ENCODE measurements around the gene KIF21B. TPM values are rescaled to one million over a fixed set of nuclear protein-coding genes. Genes with fewer than 3 reads are reported as not detected.

KIF21B gene
- total and polyA plus RNA-seq, 2 of the 8 experiments (the other 6 are each of a cell fraction or from before 2014, with no cell fraction given): 10.8 to 26.5 TPM

- CTCF ChIA-PET (ENCODE audit: partially characterized antibody): interaction anchor here (0.7 to 28.5 kb wide), 6 partner anchors 9 to 146 kb away, joined by 3 to 640 read pairs (median 4); no protein-coding TSS in a partner anchor
- no peak for DNase-seq (ENCODE audit: low read depth in 1 of 2, low spot score in 2 of 2)
- no peak overlapping the region for H3K23ac ChIP-seq (ENCODE audit: insufficient read length)
- H3K4me2 ChIP-seq (ENCODE audit: insufficient read depth in 1 of 2, low read depth in 2 of 2, low read length in 2 of 2): no peak overlapping the region
- no peak overlapping the region for H4K91ac ChIP-seq (replicated peaks; ENCODE audit: insufficient read length, low read length)
- H2AK5ac ChIP-seq (ENCODE audit: low read depth, low read length): no peak overlapping the region
- no peak overlapping the region for H4K5ac ChIP-seq (ENCODE audit: insufficient read length, low read depth, low read length)
- no peaks in the 10 kb centered on the region for H3K79me1 ChIP-seq (ENCODE audit: low read depth, low read length)
- H3K56ac ChIP-seq (replicated peaks; ENCODE audit: insufficient read length, low read depth, low read length): no peak overlapping the region
- no peaks in the 10 kb centered on the region for H4K20me1 ChIP-seq (replicated peaks in 1 of 2; ENCODE audit: control insufficient read depth in 1 of 2, insufficient read depth in 2 of 2, low read length in 2 of 2)
- no peak overlapping the region for H3K4ac ChIP-seq (replicated peaks; ENCODE audit: insufficient read length, low read depth, low read length)
- H2BK20ac ChIP-seq (ENCODE audit: low read length): no peak overlapping the region
- 0 out of 8 replicates have a peak, but pooled peaks cover 0 to 3% (median 0%) of the 10 kb centered on the region in 4 experiments for H3K36me3 ChIP-seq (ENCODE audit: control insufficient read depth in 2 of 4, insufficient read depth in 4 of 4, low read length in 3 of 4)
- H2AFZ ChIP-seq (ENCODE audit: low read length): no peak overlapping the region
- H2BK5ac ChIP-seq (ENCODE audit: low read depth, low read length): no peak overlapping the region
- no peak overlapping the region for H3K4me3 ChIP-seq (ENCODE audit: extremely low read depth in 1 of 4, insufficient read depth in 2 of 4, low read depth in 3 of 4, low read length in 4 of 4)
- no peak overlapping the region for H3K9ac ChIP-seq (replicated peaks in 1 of 4; ENCODE audit: extremely low read depth in 1 of 4, low read depth in 3 of 4, low read length in 3 of 4)
- no peak overlapping the region for H3K14ac ChIP-seq (ENCODE audit: insufficient read length)
- H3K27ac ChIP-seq (ENCODE audit: low read depth, low read length): no peak overlapping the region
- no peak overlapping the region for H4K8ac ChIP-seq (ENCODE audit: extremely low read depth, insufficient read depth, low read length)
- H3K18ac ChIP-seq (ENCODE audit: extremely low read depth, low read length): no peak overlapping the region
- no peak for FAIRE-seq
- POLR2A ChIA-PET (ENCODE audit: partially characterized antibody): no interaction called here
- H3K9me3 ChIP-seq (ENCODE audit: insufficient read depth in 2 of 2, low read depth in 1 of 2, low read length in 1 of 2): no peaks in the 10 kb centered on the region
- H2BK15ac ChIP-seq (ENCODE audit: low read length): no peak overlapping the region
- 90% methylated on average over 11 of the region's 11 CpGs; no CpG with 5 or more reads in 1 of the 2 experiments for WGBS, 2 experiments (ENCODE audit: extremely low coverage in 1 of 2, insufficient coverage in 1 of 2, insufficient read length in 1 of 2, insufficient replicate concordance in 2 of 2, low coverage in 1 of 2, low lambda C conversion rate in 2 of 2, missing lambda C conversion rate in 1 of 2)
- H3K23me2 ChIP-seq (ENCODE audit: low read depth, low read length): no peaks in the 10 kb centered on the region
- H3K79me2 ChIP-seq (ENCODE audit: control insufficient read depth in 1 of 2, insufficient read depth in 2 of 2, low read length in 2 of 2): no peaks in the 10 kb centered on the region
- no peak overlapping the region for H2BK120ac ChIP-seq (replicated peaks; ENCODE audit: low read depth, low read length)
- no peak overlapping the region for H2BK12ac ChIP-seq (ENCODE audit: low read depth, low read length)
- peaks cover 0 to 3% (median 0%) of the 10 kb centered on the region in 4 experiments; a peak in 1 of 7 replicates for H3K4me1 ChIP-seq (replicated peaks in 1 of 4; ENCODE audit: control insufficient read depth in 3 of 4, insufficient read depth in 4 of 4, low read length in 3 of 4)
- H3K27me3 ChIP-seq (replicated peaks in 1 of 4; ENCODE audit: control insufficient read depth in 3 of 4, extremely low read depth in 1 of 4, insufficient read depth in 3 of 4, low read length in 3 of 4): no peaks in the 10 kb centered on the region
- TF ChIP-seq SP1 (IDR thresholded peaks at IDR 0.05; ENCODE audit: low read depth, low read length) (no peak), CHD1 (IDR thresholded peaks at IDR 0.05; ENCODE audit: low read depth, low read length) (no peak), PHF8 (conservative IDR thresholded peaks at IDR 0.05; ENCODE audit: low read depth, low read length) (no peak), NRF1 (IDR thresholded peaks at IDR 0.05; ENCODE audit: low read depth, low read length) (no peak), SIX5 (IDR thresholded peaks at IDR 0.05; ENCODE audit: low read depth, low read length) (no peak), ZNF274 (IDR thresholded peaks at IDR 0.05; ENCODE audit: borderline replicate concordance, extremely low read depth, low read length) (no peak), CTCF (IDR thresholded peaks at IDR 0.05; ENCODE audit: control extremely low read depth in 1 of 3, insufficient read depth in 1 of 3, low read depth in 1 of 3, low read length in 3 of 3) (no peak)
Measured at GRCh38 chr1:200967693-200968468, 55.6 kb downstream of the KIF21B start.
